ENCODE measurements around the gene HIVEP3. TPM values are rescaled to one million over a fixed set of nuclear protein-coding genes. Genes with fewer than 3 reads are reported as not detected.

Gene HIVEP3
- total RNA-seq, 1 experiment from 2014 or later: 3.1 TPM

DNA sequence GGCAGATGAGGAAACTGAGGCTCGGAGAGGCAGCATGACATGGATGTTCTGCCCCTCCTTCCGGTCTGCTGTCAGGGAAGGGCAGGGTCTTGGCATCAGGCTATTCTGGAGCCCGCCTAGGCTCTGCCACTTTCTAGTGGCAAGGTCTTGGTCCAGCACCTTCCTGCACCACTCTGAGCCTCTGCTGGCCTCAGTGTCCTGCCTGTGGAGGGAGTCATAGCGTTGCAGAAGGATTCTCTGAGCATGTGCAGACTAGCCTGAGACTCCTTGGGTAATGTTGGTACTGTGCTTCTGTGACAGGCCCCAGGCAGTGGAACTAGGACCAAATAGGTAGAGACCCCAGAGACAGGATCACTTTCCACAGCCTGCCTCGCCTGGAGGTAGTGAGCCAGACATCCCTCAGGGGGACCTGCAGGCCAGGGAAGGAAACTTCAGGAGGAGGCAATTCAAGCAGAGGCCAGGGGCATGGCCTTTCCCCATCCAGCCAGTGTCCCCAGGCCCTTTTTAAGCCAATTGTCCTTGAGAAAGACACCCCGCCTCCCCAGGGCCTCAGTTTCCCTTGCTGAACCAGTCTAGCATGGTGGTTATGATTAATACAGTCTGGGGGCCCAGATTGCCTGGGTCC, 444.9 kb downstream of the HIVEP3 start:
- CTCF ChIA-PET: no interaction called here

DNA sequence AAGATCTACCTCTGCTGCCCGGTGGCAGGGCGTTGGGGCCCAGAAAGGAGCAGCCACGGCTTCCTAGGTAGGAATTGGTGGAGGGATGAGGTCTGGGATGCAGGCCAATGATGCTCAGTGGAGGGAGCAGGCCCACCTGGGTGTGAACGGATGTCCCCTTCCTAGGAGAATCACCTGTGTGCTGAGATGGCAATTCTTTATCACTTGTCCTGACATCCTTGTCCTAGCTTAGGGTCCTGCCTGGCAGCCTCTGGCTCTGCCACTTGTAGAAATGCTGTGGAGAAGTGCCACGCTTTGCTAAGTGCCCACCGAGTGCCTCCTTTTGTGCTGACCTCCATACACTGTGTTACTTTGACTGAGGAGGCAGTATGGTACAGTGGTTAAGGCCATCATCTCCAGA, 447.1 kb downstream of the HIVEP3 start:
- H3K9me3 ChIP-seq (ENCODE audit: low read depth, low read length, poor library complexity, severe bottlenecking): no peaks in the 10 kb centered on the region
- H3K36me3 ChIP-seq (ENCODE audit: insufficient read depth, low read length, poor library complexity, severe bottlenecking): no peaks in the 10 kb centered on the region
- H3K27me3 ChIP-seq (replicated peaks; ENCODE audit: insufficient read depth, low read depth, low read length, poor library complexity): no peaks in the 10 kb centered on the region
- DNase-seq (ENCODE audit: low spot score): no peak
- intact Hi-C loops (cut with micrococcal nuclease; ENCODE audit: unreplicated experiment): no loop called here
- H3K4me1 ChIP-seq (ENCODE audit: insufficient read depth, low read length, poor library complexity, severe bottlenecking): peaks cover 3% of the 10 kb centered on the region
- no peak overlapping the region for H3K27ac ChIP-seq (ENCODE audit: low read depth, low read length, poor library complexity, severe bottlenecking)
- H3K4me3 ChIP-seq (ENCODE audit: low read depth, low read length, poor library complexity, severe bottlenecking): no peak overlapping the region
- ChIA-PET CTCF (no interaction called here), POLR2A (ENCODE audit: low non-redundant PET) (no interaction called here)
- TF ChIP-seq, protein P1, sequence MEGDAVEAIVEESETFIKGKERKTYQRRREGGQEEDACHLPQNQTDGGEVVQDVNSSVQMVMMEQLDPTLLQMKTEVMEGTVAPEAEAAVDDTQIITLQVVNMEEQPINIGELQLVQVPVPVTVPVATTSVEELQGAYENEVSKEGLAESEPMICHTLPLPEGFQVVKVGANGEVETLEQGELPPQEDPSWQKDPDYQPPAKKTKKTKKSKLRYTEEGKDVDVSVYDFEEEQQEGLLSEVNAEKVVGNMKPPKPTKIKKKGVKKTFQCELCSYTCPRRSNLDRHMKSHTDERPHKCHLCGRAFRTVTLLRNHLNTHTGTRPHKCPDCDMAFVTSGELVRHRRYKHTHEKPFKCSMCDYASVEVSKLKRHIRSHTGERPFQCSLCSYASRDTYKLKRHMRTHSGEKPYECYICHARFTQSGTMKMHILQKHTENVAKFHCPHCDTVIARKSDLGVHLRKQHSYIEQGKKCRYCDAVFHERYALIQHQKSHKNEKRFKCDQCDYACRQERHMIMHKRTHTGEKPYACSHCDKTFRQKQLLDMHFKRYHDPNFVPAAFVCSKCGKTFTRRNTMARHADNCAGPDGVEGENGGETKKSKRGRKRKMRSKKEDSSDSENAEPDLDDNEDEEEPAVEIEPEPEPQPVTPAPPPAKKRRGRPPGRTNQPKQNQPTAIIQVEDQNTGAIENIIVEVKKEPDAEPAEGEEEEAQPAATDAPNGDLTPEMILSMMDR (conservative IDR thresholded peaks at IDR 0.05; ENCODE audit: low read depth, low read length): no peak
- TF ChIP-seq EZH2 (IDR thresholded peaks at IDR 0.05; ENCODE audit: borderline replicate concordance, low read depth, low read length, poor library complexity, severe bottlenecking): no peak
- no TSS peak for BruUV-seq (replicated peaks)

More for the DNA sequence above, 444.9 kb downstream of the HIVEP3 start:
- no peak for DNase-seq (ENCODE audit: low spot score)
- H3K9me3 ChIP-seq (ENCODE audit: low read depth, low read length, poor library complexity, severe bottlenecking): no peaks in the 10 kb centered on the region
- no peak overlapping the region for H3K27ac ChIP-seq (ENCODE audit: low read depth, low read length, poor library complexity, severe bottlenecking)
- H3K4me1 ChIP-seq (ENCODE audit: insufficient read depth, low read length, poor library complexity, severe bottlenecking): peaks cover 13% of the 10 kb centered on the region
- no peak overlapping the region for H3K4me3 ChIP-seq (ENCODE audit: low read depth, low read length, poor library complexity, severe bottlenecking)
- no peaks in the 10 kb centered on the region for H3K36me3 ChIP-seq (ENCODE audit: insufficient read depth, low read length, poor library complexity, severe bottlenecking)
- TF ChIP-seq EZH2 (IDR thresholded peaks at IDR 0.05; ENCODE audit: borderline replicate concordance, low read depth, low read length, poor library complexity, severe bottlenecking): no peak
- TF ChIP-seq, protein P1 (conservative IDR thresholded peaks at IDR 0.05; ENCODE audit: low read depth, low read length): no peak
- H3K27me3 ChIP-seq (replicated peaks; ENCODE audit: insufficient read depth, low read depth, low read length, poor library complexity): no peaks in the 10 kb centered on the region
- intact Hi-C loops (cut with micrococcal nuclease; ENCODE audit: unreplicated experiment): no loop called here
- BruUV-seq (replicated peaks): no TSS peak
- POLR2A ChIA-PET (ENCODE audit: low non-redundant PET): no interaction called here

DNA sequence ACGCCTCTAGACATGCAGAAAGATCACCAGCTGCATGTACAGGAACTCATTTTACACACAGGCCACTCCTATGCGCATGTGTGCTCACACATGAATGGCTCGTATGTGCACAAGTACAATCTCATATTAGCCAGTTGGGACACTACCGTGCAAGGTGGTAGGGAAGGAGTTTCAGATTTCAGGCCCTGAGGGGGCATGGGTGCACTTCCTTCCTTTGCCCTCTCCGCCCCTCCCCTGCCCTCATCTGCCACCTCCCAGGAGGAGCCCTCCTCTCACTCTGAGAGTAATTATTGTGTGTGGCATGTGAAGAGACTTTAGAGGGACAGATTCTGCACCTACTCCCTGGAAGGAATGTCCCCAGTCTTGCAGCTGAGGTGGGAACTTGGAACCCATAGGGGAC, 449.0 kb downstream of the HIVEP3 start:
- intact Hi-C loops (cut with micrococcal nuclease; ENCODE audit: unreplicated experiment): no loop called here
- ChIA-PET POLR2A (ENCODE audit: low non-redundant PET) (no interaction called here), CTCF (no interaction called here)
- Histone ChIP-seq H3K4me3 (ENCODE audit: low read depth, low read length, poor library complexity, severe bottlenecking) (no peak overlapping the region), H3K27me3 (replicated peaks; ENCODE audit: insufficient read depth, low read depth, low read length, poor library complexity) (no peaks in the 10 kb centered on the region), H3K4me1 (ENCODE audit: insufficient read depth, low read length, poor library complexity, severe bottlenecking) (no peaks in the 10 kb centered on the region), H3K27ac (ENCODE audit: low read depth, low read length, poor library complexity, severe bottlenecking) (no peak overlapping the region), H3K36me3 (ENCODE audit: insufficient read depth, low read length, poor library complexity, severe bottlenecking) (no peaks in the 10 kb centered on the region), H3K9me3 (ENCODE audit: low read depth, low read length, poor library complexity, severe bottlenecking) (no peaks in the 10 kb centered on the region)
- BruUV-seq (replicated peaks): no TSS peak
- TF ChIP-seq EZH2 (IDR thresholded peaks at IDR 0.05; ENCODE audit: borderline replicate concordance, low read depth, low read length, poor library complexity, severe bottlenecking): no peak
- TF ChIP-seq, protein P1 (conservative IDR thresholded peaks at IDR 0.05; ENCODE audit: low read depth, low read length): no peak
- DNase-seq (ENCODE audit: low spot score): no peak
